GM15510 (cell line): Measurements from ENCODE around the gene PRKCH.

Source experiments
- POLR2A ChIP-seq: IDR thresholded peaks from 3 replicates; pipeline ENCODE4 v1.6.1; 2011; ENCODE audit warnings: borderline replicate concordance; ENCODE audit not compliant: insufficient read length; ENCODE audit errors: extremely low read depth

Gene PRKCH

GRCh38 chr14:61525293-61526011 lies 204.1 kb downstream of the PRKCH start:
- TF ChIP-seq POLR2A: no peak

- TF ChIP-seq POLR2A: no peak
These were observed 205.3 kb downstream of the PRKCH start for GRCh38 chr14:61526405-61527312.

- TF ChIP-seq POLR2A: no peak
These were observed 206.1 kb downstream of the PRKCH start for GRCh38 chr14:61527325-61528100.

GRCh38 chr14:61528591-61529021 lies 207.2 kb downstream of the PRKCH start:
- no peak for TF ChIP-seq POLR2A

GRCh38 chr14:61530296-61530695 lies 208.9 kb downstream of the PRKCH start:
- TF ChIP-seq POLR2A: no peak

- TF ChIP-seq POLR2A: no peak
These were observed 209.5 kb downstream of the PRKCH start for GRCh38 chr14:61530896-61531295.

GRCh38 chr14:61531465-61532122 lies 210.2 kb downstream of the PRKCH start:
- no peak for TF ChIP-seq POLR2A

- TF ChIP-seq POLR2A: no peak
These were observed 210.7 kb downstream of the PRKCH start for GRCh38 chr14:61532123-61532505.

- TF ChIP-seq POLR2A: no peak
These were observed 211.4 kb downstream of the PRKCH start for GRCh38 chr14:61532763-61533162.

- no peak for TF ChIP-seq POLR2A
These were observed 212.3 kb downstream of the PRKCH start for GRCh38 chr14:61533513-61534255.

- TF ChIP-seq POLR2A: no peak
These were observed 213.7 kb downstream of the PRKCH start for GRCh38 chr14:61535032-61535431.

- no peak for TF ChIP-seq POLR2A
These were observed 214.1 kb downstream of the PRKCH start for GRCh38 chr14:61535458-61535857.

GRCh38 chr14:61536661-61537562 lies 215.5 kb downstream of the PRKCH start:
- no peak for TF ChIP-seq POLR2A
